Testis (tissue), 2 donors: ENCODE results near the gene SLMAP.

Experiments
- CTCF ChIP-seq, 3 experiments: fragments of 450-650 bp in 2 of 3; fragments of 200-600 bp in 1 of 3; sonication (generic) in 1 of 3; IDR thresholded peaks; one replicate each; pipeline ENCODE4 v1.5.1; 2016 to 2019; ENCODE audit warnings: antibody characterized with exemption in 3 of 3, mild to moderate bottlenecking in 2 of 3, moderate library complexity in 1 of 3
- POLR2A ChIP-seq: fragments of 450-650 bp; IDR thresholded peaks from one replicate; pipeline ENCODE4 v1.6.1; 2017; ENCODE audit warnings: antibody characterized with exemption, mild to moderate bottlenecking, moderate library complexity

GRCh38 chr3:57968501-57968900 is 212.4 kb downstream of the SLMAP start:
- no peak for TF ChIP-seq CTCF (IDR thresholded peaks at IDR 0.05)
- no peak for TF ChIP-seq POLR2A
